HEK293 (cell line): ENCODE measurements around the gene PLEKHA8.
A peak's percentile ranks its signal among the peaks of the same experiment; 100 is the strongest.

Experiments
- FEZF1 ChIP-seq: fragments of 450-650 bp; formaldehyde crosslinking; IDR thresholded peaks from 2 replicates; pipeline ENCODE4 v1.5.1; 2016; ENCODE audit warnings: missing biosample characterization, missing genetic modification characterization
- GLI2 ChIP-seq: fragments of 450-650 bp; formaldehyde crosslinking; IDR thresholded peaks from 2 replicates; pipeline ENCODE4; 2017; ENCODE audit warnings: missing biosample characterization, missing genetic modification characterization, low read depth, borderline replicate concordance
- GLI4 ChIP-seq: fragments of 450-650 bp; formaldehyde crosslinking; IDR thresholded peaks from 2 replicates; pipeline ENCODE4 v1.5.1; 2016; ENCODE audit warnings: missing biosample characterization, missing genetic modification characterization
- IKZF3 ChIP-seq: fragments of 450-650 bp; IDR thresholded peaks from 2 replicates; pipeline ENCODE4 v1.5.0; 2018; ENCODE audit warnings: missing biosample characterization, mild to moderate bottlenecking, missing genetic modification characterization, moderate library complexity
- KLF9 ChIP-seq: fragments of 450-650 bp; formaldehyde crosslinking; IDR thresholded peaks from 2 replicates; pipeline ENCODE4 v1.5.1; 2016; ENCODE audit warnings: missing biosample characterization, missing genetic modification characterization, low read depth
- MYNN ChIP-seq: fragments of 450-650 bp; formaldehyde crosslinking; IDR thresholded peaks from 2 replicates; pipeline ENCODE4 v1.5.1; 2016; ENCODE audit warnings: missing biosample characterization, missing genetic modification characterization, borderline replicate concordance
- OSR2 ChIP-seq: fragments of 450-650 bp; formaldehyde crosslinking; IDR thresholded peaks from 2 replicates; pipeline ENCODE4 v1.5.1; 2016; ENCODE audit warnings: missing biosample characterization, missing genetic modification characterization
- SP3 ChIP-seq: fragments of 450-650 bp; formaldehyde crosslinking; IDR thresholded peaks from 2 replicates; pipeline ENCODE4 v1.5.1; 2016; ENCODE audit warnings: missing biosample characterization, missing genetic modification characterization
- TCF7L2 ChIP-seq: IDR thresholded peaks from 2 replicates; pipeline ENCODE4 v1.6.1; 2011; ENCODE audit warnings: low read depth, mild to moderate bottlenecking, inconsistent platforms, low read length, moderate library complexity, borderline replicate concordance
- ZBTB20 ChIP-seq: fragments of 450-650 bp; formaldehyde crosslinking; IDR thresholded peaks from 2 replicates; pipeline ENCODE4 v1.5.1; 2016; ENCODE audit warnings: missing biosample characterization, missing genetic modification characterization
- ZNF114 ChIP-seq: fragments of 450-650 bp; formaldehyde crosslinking; IDR thresholded peaks from 2 replicates; pipeline ENCODE4 v1.5.0; 2017; ENCODE audit warnings: missing biosample characterization, missing genetic modification characterization
- ZNF157 ChIP-seq: fragments of 450-650 bp; formaldehyde crosslinking; IDR thresholded peaks from 2 replicates; pipeline ENCODE4 v1.5.1; 2016; ENCODE audit warnings: missing biosample characterization, missing genetic modification characterization
- ZNF16 ChIP-seq: fragments of 450-650 bp; formaldehyde crosslinking; IDR thresholded peaks from 2 replicates; pipeline ENCODE4 v1.5.1; 2016; ENCODE audit warnings: low read depth, missing biosample characterization, missing genetic modification characterization
- ZNF169 ChIP-seq: fragments of 450-650 bp; formaldehyde crosslinking; IDR thresholded peaks from 2 replicates; pipeline ENCODE4 v1.5.1; 2016; ENCODE audit warnings: missing biosample characterization, missing genetic modification characterization
- ZNF184 ChIP-seq: fragments of 450-650 bp; IDR thresholded peaks from 2 replicates; pipeline ENCODE4 v1.5.1; 2018; ENCODE audit warnings: missing biosample characterization, mild to moderate bottlenecking, missing genetic modification characterization
- ZNF221 ChIP-seq: fragments of 450-650 bp; formaldehyde crosslinking; IDR thresholded peaks from 2 replicates; pipeline ENCODE4 v1.5.1; 2017; ENCODE audit warnings: missing biosample characterization, missing genetic modification characterization, borderline replicate concordance
- ZNF223 ChIP-seq: fragments of 450-650 bp; formaldehyde crosslinking; IDR thresholded peaks from 2 replicates; pipeline ENCODE4 v1.5.1; 2016; ENCODE audit warnings: missing biosample characterization, missing genetic modification characterization
- ZNF239 ChIP-seq: fragments of 450-650 bp; formaldehyde crosslinking; IDR thresholded peaks from 2 replicates; pipeline ENCODE4 v1.5.1; 2016; ENCODE audit warnings: missing biosample characterization, missing genetic modification characterization
- ZNF274 ChIP-seq, 2 experiments: fragments of 200-500 bp in 1 of 2; fragments of 450-650 bp in 1 of 2; sonication (Bioruptor generic) in 1 of 2; formaldehyde crosslinking in 1 of 2; IDR thresholded peaks; 2 replicates each; pipeline versions ENCODE4 v1.5.1 to v1.6.1; 2014 to 2016; ENCODE audit warnings: borderline replicate concordance in 1 of 2, inconsistent platforms in 1 of 2, low read length in 1 of 2, missing biosample characterization in 1 of 2, missing genetic modification characterization in 1 of 2
- ZNF335 ChIP-seq: fragments of 450-650 bp; formaldehyde crosslinking; conservative IDR thresholded peaks from 2 replicates; pipeline ENCODE4 v1.5.1; 2016; ENCODE audit warnings: missing biosample characterization, missing genetic modification characterization
- ZNF341 ChIP-seq: fragments of 450-650 bp; formaldehyde crosslinking; IDR thresholded peaks from 2 replicates; pipeline ENCODE4; 2016; ENCODE audit warnings: low read depth, missing biosample characterization, missing genetic modification characterization
- ZNF350 ChIP-seq: fragments of 450-650 bp; formaldehyde crosslinking; IDR thresholded peaks from 2 replicates; pipeline ENCODE4 v1.5.0; 2017; ENCODE audit warnings: missing biosample characterization, mild to moderate bottlenecking, missing genetic modification characterization
- ZNF529 ChIP-seq: fragments of 450-650 bp; formaldehyde crosslinking; IDR thresholded peaks from 2 replicates; pipeline ENCODE4 v1.5.1; 2017; ENCODE audit warnings: missing genetic modification characterization, missing biosample characterization; ENCODE audit not compliant: insufficient replicate concordance
- ZNF600 ChIP-seq: fragments of 450-650 bp; formaldehyde crosslinking; IDR thresholded peaks from 2 replicates; pipeline ENCODE4 v1.5.1; 2016; ENCODE audit warnings: missing biosample characterization, missing genetic modification characterization
- ZNF623 ChIP-seq: fragments of 450-650 bp; formaldehyde crosslinking; IDR thresholded peaks from 2 replicates; pipeline ENCODE4 v1.5.1; 2016; ENCODE audit warnings: missing biosample characterization, missing genetic modification characterization
- ZNF624 ChIP-seq: fragments of 450-650 bp; formaldehyde crosslinking; IDR thresholded peaks from 2 replicates; pipeline ENCODE4 v1.5.1; 2017; ENCODE audit warnings: missing biosample characterization, missing genetic modification characterization
- ZNF626 ChIP-seq: fragments of 450-650 bp; sonication (Bioruptor Pico); formaldehyde crosslinking; IDR thresholded peaks from 2 replicates; pipeline ENCODE4 v1.5.1; 2018; ENCODE audit warnings: missing biosample characterization, missing genetic modification characterization, inconsistent platforms
- ZNF701 ChIP-seq: fragments of 450-650 bp; formaldehyde crosslinking; IDR thresholded peaks from 2 replicates; pipeline ENCODE4 v1.5.1; 2016; ENCODE audit warnings: missing biosample characterization, missing genetic modification characterization
- ZNF707 ChIP-seq: fragments of 450-650 bp; formaldehyde crosslinking; IDR thresholded peaks from 2 replicates; pipeline ENCODE4 v1.5.1; 2016; ENCODE audit warnings: missing biosample characterization, missing genetic modification characterization
- ZNF747 ChIP-seq: fragments of 450-650 bp; formaldehyde crosslinking; IDR thresholded peaks from 2 replicates; pipeline ENCODE4 v1.5.1; 2016; ENCODE audit warnings: missing biosample characterization, missing genetic modification characterization
- ZNF768 ChIP-seq: fragments of 450-650 bp; formaldehyde crosslinking; IDR thresholded peaks from 2 replicates; pipeline ENCODE4 v1.5.1; 2018; ENCODE audit warnings: missing biosample characterization, mild to moderate bottlenecking, missing genetic modification characterization
- ZNF785 ChIP-seq: fragments of 450-650 bp; formaldehyde crosslinking; IDR thresholded peaks from 2 replicates; pipeline ENCODE4 v1.5.1; 2016; ENCODE audit warnings: missing biosample characterization, missing genetic modification characterization
- ZNF792 ChIP-seq: fragments of 450-650 bp; formaldehyde crosslinking; IDR thresholded peaks from 2 replicates; pipeline ENCODE4 v1.5.1; 2016; ENCODE audit warnings: missing biosample characterization, missing genetic modification characterization
- ZNF830 ChIP-seq: fragments of 450-650 bp; IDR thresholded peaks from 2 replicates; pipeline ENCODE4 v1.5.0; 2018; ENCODE audit warnings: missing biosample characterization, missing genetic modification characterization, low read depth, mild to moderate bottlenecking, moderate library complexity
- TF ChIP-seq, protein P1 (sequence below): fragments of 450-650 bp; formaldehyde crosslinking; IDR thresholded peaks from 2 replicates; pipeline ENCODE4 v1.5.1; 2017; ENCODE audit warnings: missing biosample characterization, missing genetic modification characterization
- TF ChIP-seq, protein P2 (sequence below): fragments of 450-650 bp; formaldehyde crosslinking; optimal IDR thresholded peaks from 2 replicates; pipeline ENCODE3; 2016; ENCODE audit warnings: missing biosample characterization, mild to moderate bottlenecking, missing genetic modification characterization
- TF ChIP-seq, protein P3 (sequence below): fragments of 450-650 bp; formaldehyde crosslinking; IDR thresholded peaks from 2 replicates; pipeline ENCODE4 v1.5.1; 2016; ENCODE audit warnings: missing biosample characterization, missing genetic modification characterization
- TF ChIP-seq, protein P4 (sequence below): fragments of 450-650 bp; formaldehyde crosslinking; IDR thresholded peaks from 2 replicates; pipeline ENCODE4 v1.5.1; 2017; ENCODE audit warnings: missing biosample characterization, missing genetic modification characterization

The PLEKHA8 gene

DNA sequence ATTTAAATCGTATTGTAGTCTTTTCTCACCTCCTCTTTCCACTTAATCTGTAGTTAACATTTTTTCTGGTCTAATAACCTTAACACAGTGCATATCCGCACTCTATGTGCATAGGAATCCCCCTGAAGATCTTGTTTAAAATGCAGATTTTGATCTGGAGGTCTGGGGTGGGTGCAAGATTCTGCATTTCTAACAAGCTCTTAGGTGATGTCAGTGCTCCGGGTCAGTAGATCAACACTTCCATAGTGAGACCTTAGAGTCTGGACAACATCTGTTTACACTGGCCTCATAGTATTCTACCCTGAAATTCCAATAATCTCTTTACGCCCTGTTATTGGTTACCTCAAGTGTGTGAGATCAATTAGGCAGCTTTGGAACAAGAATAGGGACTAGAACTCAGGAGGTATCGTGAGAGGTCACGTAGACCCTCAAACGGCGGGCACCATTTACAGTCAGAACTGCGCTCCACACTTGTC lies 434 bp upstream of the PLEKHA8 start (continued):
- TF ChIP-seq ZNF624 (tag by site-specific recombination) (no peak), ZBTB20 (tag by site-specific recombination) (no peak), ZNF335 (tag by site-specific recombination) (peak; percentile 64), ZNF184 (tag by site-specific recombination) (no peak), ZNF529 (tag by site-specific recombination) (no peak), ZNF792 (tag by site-specific recombination) (no peak), ZNF768 (tag by site-specific recombination) (no peak), ZNF701 (no peak), ZNF223 (tag by site-specific recombination) (no peak), ZNF785 (tag by site-specific recombination) (no peak), FEZF1 (no peak), ZNF623 (tag by site-specific recombination) (no peak), ZNF707 (no peak), OSR2 (tag by site-specific recombination) (no peak), ZNF830 (no peak), ZNF221 (tag by site-specific recombination) (no peak), ZNF239 (tag by site-specific recombination) (no peak), IKZF3 (tag by site-specific recombination) (no peak), GLI4 (tag by site-specific recombination) (0 out of 2 replicates have a peak, but pooled peaks have one; percentile 2), SP3 (tag by site-specific recombination) (no peak), ZNF341 (tag by site-specific recombination) (peak; percentile 23; the same call in 1 of the 2 replicates), ZNF350 (tag by site-specific recombination) (no peak), GLI2 (tag by site-specific recombination) (no peak), ZNF747 (tag by site-specific recombination) (no peak), ZNF157 (tag by site-specific recombination) (no peak), KLF9 (tag by site-specific recombination) (no peak), ZNF114 (tag by site-specific recombination) (no peak), ZNF626 (tag by site-specific recombination) (no peak), ZNF169 (no peak), ZNF16 (tag by site-specific recombination) (no peak), ZNF274 (IDR thresholded peaks at IDR 0.05; ENCODE audit: low read length) (no peak), ZNF274 (tag by site-specific recombination; IDR thresholded peaks at IDR 0.05; ENCODE audit: borderline replicate concordance) (no peak), TCF7L2 (no peak), MYNN (tag by site-specific recombination) (no peak), ZNF600 (peak; percentile 80)
- TF ChIP-seq, protein P1, sequence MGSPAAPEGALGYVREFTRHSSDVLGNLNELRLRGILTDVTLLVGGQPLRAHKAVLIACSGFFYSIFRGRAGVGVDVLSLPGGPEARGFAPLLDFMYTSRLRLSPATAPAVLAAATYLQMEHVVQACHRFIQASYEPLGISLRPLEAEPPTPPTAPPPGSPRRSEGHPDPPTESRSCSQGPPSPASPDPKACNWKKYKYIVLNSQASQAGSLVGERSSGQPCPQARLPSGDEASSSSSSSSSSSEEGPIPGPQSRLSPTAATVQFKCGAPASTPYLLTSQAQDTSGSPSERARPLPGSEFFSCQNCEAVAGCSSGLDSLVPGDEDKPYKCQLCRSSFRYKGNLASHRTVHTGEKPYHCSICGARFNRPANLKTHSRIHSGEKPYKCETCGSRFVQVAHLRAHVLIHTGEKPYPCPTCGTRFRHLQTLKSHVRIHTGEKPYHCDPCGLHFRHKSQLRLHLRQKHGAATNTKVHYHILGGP (tag by site-specific recombination), result no peak
- TF ChIP-seq, protein P2, sequence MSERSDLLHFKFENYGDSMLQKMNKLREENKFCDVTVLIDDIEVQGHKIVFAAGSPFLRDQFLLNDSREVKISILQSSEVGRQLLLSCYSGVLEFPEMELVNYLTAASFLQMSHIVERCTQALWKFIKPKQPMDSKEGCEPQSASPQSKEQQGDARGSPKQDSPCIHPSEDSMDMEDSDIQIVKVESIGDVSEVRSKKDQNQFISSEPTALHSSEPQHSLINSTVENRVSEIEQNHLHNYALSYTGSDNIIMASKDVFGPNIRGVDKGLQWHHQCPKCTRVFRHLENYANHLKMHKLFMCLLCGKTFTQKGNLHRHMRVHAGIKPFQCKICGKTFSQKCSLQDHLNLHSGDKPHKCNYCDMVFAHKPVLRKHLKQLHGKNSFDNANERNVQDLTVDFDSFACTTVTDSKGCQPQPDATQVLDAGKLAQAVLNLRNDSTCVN (tag by site-specific recombination), result no peak
- TF ChIP-seq, protein P3, sequence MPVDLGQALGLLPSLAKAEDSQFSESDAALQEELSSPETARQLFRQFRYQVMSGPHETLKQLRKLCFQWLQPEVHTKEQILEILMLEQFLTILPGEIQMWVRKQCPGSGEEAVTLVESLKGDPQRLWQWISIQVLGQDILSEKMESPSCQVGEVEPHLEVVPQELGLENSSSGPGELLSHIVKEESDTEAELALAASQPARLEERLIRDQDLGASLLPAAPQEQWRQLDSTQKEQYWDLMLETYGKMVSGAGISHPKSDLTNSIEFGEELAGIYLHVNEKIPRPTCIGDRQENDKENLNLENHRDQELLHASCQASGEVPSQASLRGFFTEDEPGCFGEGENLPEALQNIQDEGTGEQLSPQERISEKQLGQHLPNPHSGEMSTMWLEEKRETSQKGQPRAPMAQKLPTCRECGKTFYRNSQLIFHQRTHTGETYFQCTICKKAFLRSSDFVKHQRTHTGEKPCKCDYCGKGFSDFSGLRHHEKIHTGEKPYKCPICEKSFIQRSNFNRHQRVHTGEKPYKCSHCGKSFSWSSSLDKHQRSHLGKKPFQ, result no peak
- TF ChIP-seq, protein P4, sequence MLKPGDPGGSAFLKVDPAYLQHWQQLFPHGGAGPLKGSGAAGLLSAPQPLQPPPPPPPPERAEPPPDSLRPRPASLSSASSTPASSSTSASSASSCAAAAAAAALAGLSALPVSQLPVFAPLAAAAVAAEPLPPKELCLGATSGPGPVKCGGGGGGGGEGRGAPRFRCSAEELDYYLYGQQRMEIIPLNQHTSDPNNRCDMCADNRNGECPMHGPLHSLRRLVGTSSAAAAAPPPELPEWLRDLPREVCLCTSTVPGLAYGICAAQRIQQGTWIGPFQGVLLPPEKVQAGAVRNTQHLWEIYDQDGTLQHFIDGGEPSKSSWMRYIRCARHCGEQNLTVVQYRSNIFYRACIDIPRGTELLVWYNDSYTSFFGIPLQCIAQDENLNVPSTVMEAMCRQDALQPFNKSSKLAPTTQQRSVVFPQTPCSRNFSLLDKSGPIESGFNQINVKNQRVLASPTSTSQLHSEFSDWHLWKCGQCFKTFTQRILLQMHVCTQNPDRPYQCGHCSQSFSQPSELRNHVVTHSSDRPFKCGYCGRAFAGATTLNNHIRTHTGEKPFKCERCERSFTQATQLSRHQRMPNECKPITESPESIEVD (tag by site-specific recombination), result no peak
